HTR-8/SVneo (cell line): ENCODE measurements around the gene CNTN5.
A peak's percentile ranks its signal among the peaks of the same experiment; 100 is the strongest.

Source experiments
- DNase-seq: peaks from one replicate; pipeline ENCODE4 v3.0.0; 2011; ENCODE audit warnings: low spot score, mixed read lengths; ENCODE audit not compliant: insufficient read length
- FAIRE-seq: peaks from 2 replicates; lab custom pipeline; 2011; peaks lifted over from hg19 to GRCh38; lab: Jason Lieb, UNC

The CNTN5 gene

GRCh38 chr11:99464985-99465384 lies 444.2 kb downstream of the CNTN5 start:
- FAIRE-seq (no peak), DNase-seq (no peak)

- no peak for DNase-seq
- no peak for FAIRE-seq
Measured at GRCh38 chr11:99489581-99489980, 468.8 kb downstream of the CNTN5 start.

- DNase-seq (no peak), FAIRE-seq (no peak)
Measured at GRCh38 chr11:99494065-99494464, 473.3 kb downstream of the CNTN5 start.

GRCh38 chr11:99501655-99502054 lies 480.9 kb downstream of the CNTN5 start:
- FAIRE-seq (no peak), DNase-seq (no peak)

- FAIRE-seq, result no peak
- DNase-seq, result peak; percentile 28
Measured at GRCh38 chr11:99505316-99505715, 484.6 kb downstream of the CNTN5 start.

- FAIRE-seq (no peak), DNase-seq (no peak)
Measured at GRCh38 chr11:99505831-99506230, 485.1 kb downstream of the CNTN5 start.

- DNase-seq, result no peak
- FAIRE-seq, result no peak
Measured at GRCh38 chr11:99509863-99510262, 489.1 kb downstream of the CNTN5 start.

GRCh38 chr11:99513368-99513767 lies 492.6 kb downstream of the CNTN5 start:
- FAIRE-seq (no peak), DNase-seq (no peak)

- no peak for DNase-seq
- no peak for FAIRE-seq
Measured at GRCh38 chr11:99519095-99519494, 498.3 kb downstream of the CNTN5 start.

GRCh38 chr11:99522467-99523173 lies 501.9 kb downstream of the CNTN5 start:
- DNase-seq (no peak), FAIRE-seq (no peak)

- FAIRE-seq, result no peak
- DNase-seq, result no peak
Measured at GRCh38 chr11:99531468-99531867, 510.7 kb downstream of the CNTN5 start.

- DNase-seq (no peak), FAIRE-seq (no peak)
Measured at GRCh38 chr11:99534812-99535211, 514.1 kb downstream of the CNTN5 start.

- FAIRE-seq, result no peak
- DNase-seq, result no peak
Measured at GRCh38 chr11:99535406-99535805, 514.7 kb downstream of the CNTN5 start.

GRCh38 chr11:99535819-99536218 lies 515.1 kb downstream of the CNTN5 start:
- DNase-seq (no peak), FAIRE-seq (no peak)

- no peak for FAIRE-seq
Measured at GRCh38 chr11:99537681-99538080, 516.9 kb downstream of the CNTN5 start.

GRCh38 chr11:99545616-99546015 lies 524.9 kb downstream of the CNTN5 start:
- DNase-seq (no peak), FAIRE-seq (no peak)

More at GRCh38 chr11:99537681-99538080, 516.9 kb downstream of the CNTN5 start:
- no peak for DNase-seq

GRCh38 chr11:99548264-99548663 lies 527.5 kb downstream of the CNTN5 start:
- DNase-seq, result no peak
- FAIRE-seq, result no peak

- no peak for FAIRE-seq
Measured at GRCh38 chr11:99554232-99554903, 533.6 kb downstream of the CNTN5 start.

GRCh38 chr11:99555486-99555885 lies 534.7 kb downstream of the CNTN5 start:
- no peak for FAIRE-seq
- DNase-seq, result no peak

More at GRCh38 chr11:99554232-99554903, 533.6 kb downstream of the CNTN5 start:
- DNase-seq, result no peak

GRCh38 chr11:99565333-99565732 lies 544.6 kb downstream of the CNTN5 start:
- no peak for FAIRE-seq
- DNase-seq, result no peak

GRCh38 chr11:99567334-99567956 lies 546.7 kb downstream of the CNTN5 start:
- DNase-seq (no peak), FAIRE-seq (no peak)
